ENCODE data around the gene TNKS2. TPM values are rescaled to one million over a fixed set of nuclear protein-coding genes. Genes with fewer than 3 reads are reported as not detected.

Gene TNKS2
- total and polyA plus RNA-seq, 2 of the 13 experiments (the other 11 are each of a cell fraction or from before 2014, with no cell fraction given), result 15.2 to 19.4 TPM

DNA sequence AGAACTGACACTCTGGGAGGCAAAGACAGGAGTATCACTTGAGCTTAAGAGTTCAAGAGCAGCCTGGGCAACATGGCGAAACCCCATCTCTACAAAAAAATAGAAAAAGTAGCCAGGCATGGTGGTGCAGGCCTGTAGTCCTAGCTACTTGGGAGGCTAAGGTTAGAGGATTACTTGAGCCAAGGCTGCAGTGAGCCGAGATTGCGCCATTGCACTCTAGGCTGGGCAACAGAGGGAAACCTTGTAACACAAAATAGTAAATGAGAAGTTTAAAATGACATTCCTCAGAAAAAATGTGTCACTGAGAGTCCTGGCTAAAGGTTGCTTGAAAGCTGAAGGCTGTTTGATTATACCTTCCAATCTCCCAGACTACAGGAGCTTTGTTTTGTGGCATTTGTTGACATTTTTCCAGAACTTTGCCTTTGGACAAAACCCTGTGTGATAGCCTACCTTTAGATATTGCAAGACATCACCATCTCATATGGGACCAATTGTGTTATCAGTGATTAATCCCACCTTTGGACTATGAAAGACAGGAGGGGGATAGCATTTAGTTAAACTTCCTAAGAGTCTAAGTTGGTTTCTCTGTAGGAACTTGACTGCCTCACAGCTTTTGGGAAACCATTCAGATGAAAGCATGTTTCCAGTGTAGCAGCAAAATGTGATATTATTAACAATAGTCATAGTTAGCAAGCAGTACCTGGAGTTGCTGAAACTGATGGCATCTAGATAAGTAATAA, 5.3 kb downstream of the TNKS2 start (continued):
- TF ChIP-seq IKZF4 (CRISPR knock-in tag; IDR thresholded peaks at IDR 0.05; ENCODE audit: borderline replicate concordance, low read depth, not compliant biosample characterization), result no peak
- 0 out of 2 replicates have a peak, but pooled peaks have one; percentile 10 for TF ChIP-seq ETV5 (CRISPR knock-in tag; IDR thresholded peaks at IDR 0.05; ENCODE audit: borderline replicate concordance)
- no peak; the same call in 1 of the 2 replicates for TF ChIP-seq RXRB (CRISPR knock-in tag; IDR thresholded peaks at IDR 0.05; ENCODE audit: borderline replicate concordance)
- no peak for TF ChIP-seq NFYB (CRISPR knock-in tag; IDR thresholded peaks at IDR 0.05)
- TF ChIP-seq, protein P1, sequence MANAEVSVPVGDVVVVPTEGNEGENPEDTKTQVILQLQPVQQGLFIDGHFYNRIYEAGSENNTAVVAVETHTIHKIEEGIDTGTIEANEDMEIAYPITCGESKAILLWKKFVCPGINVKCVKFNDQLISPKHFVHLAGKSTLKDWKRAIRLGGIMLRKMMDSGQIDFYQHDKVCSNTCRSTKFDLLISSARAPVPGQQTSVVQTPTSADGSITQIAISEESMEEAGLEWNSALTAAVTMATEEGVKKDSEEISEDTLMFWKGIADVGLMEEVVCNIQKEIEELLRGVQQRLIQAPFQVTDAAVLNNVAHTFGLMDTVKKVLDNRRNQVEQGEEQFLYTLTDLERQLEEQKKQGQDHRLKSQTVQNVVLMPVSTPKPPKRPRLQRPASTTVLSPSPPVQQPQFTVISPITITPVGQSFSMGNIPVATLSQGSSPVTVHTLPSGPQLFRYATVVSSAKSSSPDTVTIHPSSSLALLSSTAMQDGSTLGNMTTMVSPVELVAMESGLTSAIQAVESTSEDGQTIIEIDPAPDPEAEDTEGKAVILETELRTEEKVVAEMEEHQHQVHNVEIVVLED (CRISPR knock-in tag; IDR thresholded peaks at IDR 0.05; ENCODE audit: borderline replicate concordance), result peak; percentile 50; the same call in 1 of the 2 replicates
- TF ChIP-seq ERF (CRISPR knock-in tag; IDR thresholded peaks at IDR 0.05), result no peak; the same call in 1 of the 2 replicates
- no peak for TF ChIP-seq IRF2 (CRISPR knock-in tag; IDR thresholded peaks at IDR 0.05)
- no peak for TF ChIP-seq MATR3 (CRISPR knock-in tag; IDR thresholded peaks at IDR 0.05)
- no peak; a peak in 1 of 4 replicates for TF ChIP-seq POLR2A (IDR thresholded peaks at IDR 0.05; ENCODE audit: insufficient read depth in 1 of 2, low read depth in 2 of 2, low read length in 2 of 2)
- TF ChIP-seq SNAI1 (CRISPR knock-in tag; IDR thresholded peaks at IDR 0.05; ENCODE audit: borderline replicate concordance), result no peak
- no peak for TF ChIP-seq MAFK (conservative IDR thresholded peaks at IDR 0.05 in 1 of 2, IDR thresholded peaks at IDR 0.05 in 1 of 2; ENCODE audit: low read length in 2 of 2)
- no peak for TF ChIP-seq ZNF501 (CRISPR knock-in tag; IDR thresholded peaks at IDR 0.05)
- TF ChIP-seq, protein P2, sequence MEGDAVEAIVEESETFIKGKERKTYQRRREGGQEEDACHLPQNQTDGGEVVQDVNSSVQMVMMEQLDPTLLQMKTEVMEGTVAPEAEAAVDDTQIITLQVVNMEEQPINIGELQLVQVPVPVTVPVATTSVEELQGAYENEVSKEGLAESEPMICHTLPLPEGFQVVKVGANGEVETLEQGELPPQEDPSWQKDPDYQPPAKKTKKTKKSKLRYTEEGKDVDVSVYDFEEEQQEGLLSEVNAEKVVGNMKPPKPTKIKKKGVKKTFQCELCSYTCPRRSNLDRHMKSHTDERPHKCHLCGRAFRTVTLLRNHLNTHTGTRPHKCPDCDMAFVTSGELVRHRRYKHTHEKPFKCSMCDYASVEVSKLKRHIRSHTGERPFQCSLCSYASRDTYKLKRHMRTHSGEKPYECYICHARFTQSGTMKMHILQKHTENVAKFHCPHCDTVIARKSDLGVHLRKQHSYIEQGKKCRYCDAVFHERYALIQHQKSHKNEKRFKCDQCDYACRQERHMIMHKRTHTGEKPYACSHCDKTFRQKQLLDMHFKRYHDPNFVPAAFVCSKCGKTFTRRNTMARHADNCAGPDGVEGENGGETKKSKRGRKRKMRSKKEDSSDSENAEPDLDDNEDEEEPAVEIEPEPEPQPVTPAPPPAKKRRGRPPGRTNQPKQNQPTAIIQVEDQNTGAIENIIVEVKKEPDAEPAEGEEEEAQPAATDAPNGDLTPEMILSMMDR (CRISPR knock-in tag; IDR thresholded peaks at IDR 0.05), result peak; percentile 22; the same call in 1 of the 2 replicates
- peak; percentile 20; the same call in 1 of the 2 replicates for TF ChIP-seq ZGPAT (CRISPR knock-in tag; IDR thresholded peaks at IDR 0.05)
- TF ChIP-seq FOXA3 (CRISPR knock-in tag; IDR thresholded peaks at IDR 0.05), result peak; percentile 13; the same call in 1 of the 2 replicates
- no peak for TF ChIP-seq ZNF549 (CRISPR knock-in tag; IDR thresholded peaks at IDR 0.05)
- no peak for TF ChIP-seq ZNF350 (CRISPR knock-in tag; IDR thresholded peaks at IDR 0.05; ENCODE audit: borderline replicate concordance, low read depth)
- no peak; the same call in 1 of the 2 replicates for TF ChIP-seq THAP11 (CRISPR knock-in tag; IDR thresholded peaks at IDR 0.05)
- TF ChIP-seq SMC3 (IDR thresholded peaks at IDR 0.05; ENCODE audit: low read length), result no peak
- TF ChIP-seq MAZ (IDR thresholded peaks at IDR 0.05; ENCODE audit: borderline replicate concordance, low read depth, low read length), result no peak
- TF ChIP-seq MAZ (CRISPR knock-in tag; IDR thresholded peaks at IDR 0.05; ENCODE audit: low read depth), result 0 out of 2 replicates have a peak, but pooled peaks have one; percentile 18
- no peak for TF ChIP-seq CHCHD3 (CRISPR knock-in tag; IDR thresholded peaks at IDR 0.05)
- TF ChIP-seq BCL6 (CRISPR knock-in tag; IDR thresholded peaks at IDR 0.05), result peak; percentile 43; the same call in 1 of the 2 replicates
- 0 out of 2 replicates have a peak, but pooled peaks have one; percentile 56 for TF ChIP-seq ADNP (CRISPR knock-in tag; IDR thresholded peaks at IDR 0.05)
- TF ChIP-seq, protein P3, sequence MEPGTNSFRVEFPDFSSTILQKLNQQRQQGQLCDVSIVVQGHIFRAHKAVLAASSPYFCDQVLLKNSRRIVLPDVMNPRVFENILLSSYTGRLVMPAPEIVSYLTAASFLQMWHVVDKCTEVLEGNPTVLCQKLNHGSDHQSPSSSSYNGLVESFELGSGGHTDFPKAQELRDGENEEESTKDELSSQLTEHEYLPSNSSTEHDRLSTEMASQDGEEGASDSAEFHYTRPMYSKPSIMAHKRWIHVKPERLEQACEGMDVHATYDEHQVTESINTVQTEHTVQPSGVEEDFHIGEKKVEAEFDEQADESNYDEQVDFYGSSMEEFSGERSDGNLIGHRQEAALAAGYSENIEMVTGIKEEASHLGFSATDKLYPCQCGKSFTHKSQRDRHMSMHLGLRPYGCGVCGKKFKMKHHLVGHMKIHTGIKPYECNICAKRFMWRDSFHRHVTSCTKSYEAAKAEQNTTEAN (CRISPR knock-in tag; conservative IDR thresholded peaks at IDR 0.05), result no peak
